GM23248 (cell line): ENCODE measurements around the gene TRAPPC2L.

ENCODE experiments used
- EZH2 ChIP-seq: fragments of 200-600 bp; sonication (generic); IDR thresholded peaks from 2 replicates; pipeline ENCODE4 v1.6.1; 2018; ENCODE audit warnings: antibody characterized with exemption, mild to moderate bottlenecking; ENCODE audit not compliant: insufficient read depth, poor library complexity, severe bottlenecking
- EZH2phosphoT487 ChIP-seq: fragments of 200-600 bp; sonication (generic); IDR thresholded peaks from 2 replicates; pipeline ENCODE4 v1.6.1; 2018; ENCODE audit warnings: antibody characterized with exemption, moderate library complexity, mild to moderate bottlenecking, low read depth; ENCODE audit not compliant: insufficient read depth

DNA sequence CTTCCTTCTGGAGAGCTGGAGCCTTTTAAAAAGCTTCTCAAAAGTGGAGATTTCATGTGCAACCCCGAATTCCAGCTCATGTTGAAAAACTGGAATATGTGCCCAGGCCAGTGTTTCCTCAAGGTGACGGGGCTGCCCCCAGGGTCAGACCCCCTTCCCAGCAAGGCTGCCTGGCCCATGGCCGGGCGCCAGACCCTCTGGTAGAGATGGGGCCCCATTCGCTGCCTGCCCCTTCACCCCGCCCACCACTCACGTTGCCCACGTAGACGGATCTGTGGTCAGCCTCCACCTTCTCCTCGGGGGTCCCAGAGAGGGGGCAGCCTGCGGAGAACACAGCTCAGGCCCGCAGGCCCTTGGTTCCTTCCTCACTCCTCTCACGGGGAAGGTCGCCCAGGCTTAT is 8.4 kb downstream of the TRAPPC2L start:
- TF ChIP-seq EZH2 (no peak), EZH2phosphoT487 (no peak)
